ENCODE data around the gene GFPT1.

Gene GFPT1

DNA sequence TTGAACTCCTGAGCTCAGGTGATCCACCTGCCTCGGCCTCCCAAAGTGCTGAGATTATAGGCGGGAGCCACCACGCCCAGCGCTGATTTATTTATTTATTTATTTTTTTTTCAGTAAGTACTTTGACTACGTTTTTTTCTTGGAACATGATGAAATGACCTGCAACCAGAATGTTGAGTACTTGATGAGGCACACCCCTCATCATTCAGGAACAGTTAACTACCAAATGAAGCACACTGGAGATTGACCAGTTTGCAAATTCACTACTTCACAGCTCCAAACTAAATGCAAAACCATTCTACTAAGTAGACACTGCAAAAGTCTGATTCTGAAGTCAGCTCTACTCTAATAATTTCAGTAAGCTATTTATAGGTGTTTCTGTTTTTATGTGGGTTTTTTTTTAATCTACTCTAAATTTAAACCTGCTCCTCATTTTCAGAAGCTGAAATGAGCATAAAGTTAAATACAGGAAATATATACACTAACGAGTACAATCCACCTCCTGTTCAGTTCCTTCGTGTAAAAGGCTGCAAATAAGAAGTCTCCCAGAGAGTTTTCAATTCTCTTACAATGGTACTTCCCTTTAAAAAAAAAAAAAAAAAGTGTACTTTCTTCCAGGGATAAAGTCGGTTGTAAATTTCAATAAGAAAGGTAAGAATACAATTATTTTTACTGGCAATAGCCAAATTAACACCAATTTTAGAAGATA lies 1.4 kb downstream of the GFPT1 start:
- peak overlapping the region; percentile 78 for H3K4me3 ChIP-seq (ENCODE audit: low read length)
- TF ChIP-seq, protein P1, sequence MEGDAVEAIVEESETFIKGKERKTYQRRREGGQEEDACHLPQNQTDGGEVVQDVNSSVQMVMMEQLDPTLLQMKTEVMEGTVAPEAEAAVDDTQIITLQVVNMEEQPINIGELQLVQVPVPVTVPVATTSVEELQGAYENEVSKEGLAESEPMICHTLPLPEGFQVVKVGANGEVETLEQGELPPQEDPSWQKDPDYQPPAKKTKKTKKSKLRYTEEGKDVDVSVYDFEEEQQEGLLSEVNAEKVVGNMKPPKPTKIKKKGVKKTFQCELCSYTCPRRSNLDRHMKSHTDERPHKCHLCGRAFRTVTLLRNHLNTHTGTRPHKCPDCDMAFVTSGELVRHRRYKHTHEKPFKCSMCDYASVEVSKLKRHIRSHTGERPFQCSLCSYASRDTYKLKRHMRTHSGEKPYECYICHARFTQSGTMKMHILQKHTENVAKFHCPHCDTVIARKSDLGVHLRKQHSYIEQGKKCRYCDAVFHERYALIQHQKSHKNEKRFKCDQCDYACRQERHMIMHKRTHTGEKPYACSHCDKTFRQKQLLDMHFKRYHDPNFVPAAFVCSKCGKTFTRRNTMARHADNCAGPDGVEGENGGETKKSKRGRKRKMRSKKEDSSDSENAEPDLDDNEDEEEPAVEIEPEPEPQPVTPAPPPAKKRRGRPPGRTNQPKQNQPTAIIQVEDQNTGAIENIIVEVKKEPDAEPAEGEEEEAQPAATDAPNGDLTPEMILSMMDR (IDR thresholded peaks at IDR 0.05; ENCODE audit: insufficient read depth, low read depth, low read length, missing control alignments), result no peak
- peak; percentile 52 for DNase-seq (ENCODE audit: low read depth)

DNA sequence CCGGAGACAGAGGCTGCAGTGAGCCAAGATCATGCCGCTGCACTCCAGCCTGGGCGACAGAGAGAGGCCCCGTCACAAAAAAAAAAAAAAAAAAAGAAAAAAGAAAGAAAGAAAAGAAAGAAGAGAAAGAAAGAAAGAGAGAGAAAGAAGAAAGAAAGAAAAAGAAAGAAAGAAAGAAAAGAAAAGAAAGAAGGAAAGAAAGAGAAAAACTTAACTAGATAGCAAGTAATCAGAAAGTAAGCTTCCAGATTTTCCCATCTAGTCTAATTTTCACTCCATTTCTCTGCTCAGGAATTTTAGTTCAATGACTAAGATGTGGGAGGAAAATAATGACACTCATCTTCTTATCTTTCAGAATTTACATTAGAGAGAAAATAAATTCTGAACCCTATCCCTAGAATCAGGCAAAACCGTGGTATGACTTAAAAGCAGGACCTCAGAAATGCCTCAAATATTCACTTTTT lies 2.4 kb downstream of the GFPT1 start:
- DNase-seq (ENCODE audit: low read depth), result no peak
- H3K4me3 ChIP-seq (ENCODE audit: low read length), result no peak overlapping the region
- TF ChIP-seq, protein P1 (IDR thresholded peaks at IDR 0.05; ENCODE audit: insufficient read depth, low read depth, low read length, missing control alignments), result no peak

DNA sequence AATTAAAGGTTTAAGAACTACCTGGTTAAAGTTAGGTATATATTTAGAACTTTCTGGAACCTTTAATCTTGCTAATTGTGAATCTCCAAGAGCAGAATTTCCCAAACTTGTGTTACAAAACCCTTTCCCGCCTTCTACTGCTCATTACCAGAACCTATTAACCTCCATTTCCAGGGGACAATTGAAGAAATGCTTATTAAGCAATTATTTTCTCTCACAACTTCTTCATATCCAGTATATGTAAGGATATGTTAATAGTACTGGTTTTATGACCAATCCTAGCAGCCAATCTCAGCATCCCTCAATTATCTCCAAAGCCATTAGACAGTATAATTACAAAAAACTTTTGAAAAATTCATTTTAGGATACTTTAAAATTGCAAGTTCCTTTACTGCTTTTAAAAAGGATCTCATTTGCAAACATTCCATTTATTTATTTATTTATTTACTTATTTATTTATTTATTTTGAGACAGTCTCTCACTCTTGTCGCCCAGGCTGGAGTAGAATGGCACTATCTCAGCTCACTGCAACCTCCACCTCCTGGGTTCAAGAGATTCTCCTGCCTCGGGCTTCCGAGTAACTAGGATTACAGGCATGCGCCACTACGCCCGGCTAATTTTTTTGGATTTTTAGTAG lies 3.7 kb downstream of the GFPT1 start:
- DNase-seq (ENCODE audit: low read depth), result no peak
- H3K4me3 ChIP-seq (ENCODE audit: low read length), result no peak overlapping the region
- TF ChIP-seq, protein P1 (IDR thresholded peaks at IDR 0.05; ENCODE audit: insufficient read depth, low read depth, low read length, missing control alignments), result no peak

DNA sequence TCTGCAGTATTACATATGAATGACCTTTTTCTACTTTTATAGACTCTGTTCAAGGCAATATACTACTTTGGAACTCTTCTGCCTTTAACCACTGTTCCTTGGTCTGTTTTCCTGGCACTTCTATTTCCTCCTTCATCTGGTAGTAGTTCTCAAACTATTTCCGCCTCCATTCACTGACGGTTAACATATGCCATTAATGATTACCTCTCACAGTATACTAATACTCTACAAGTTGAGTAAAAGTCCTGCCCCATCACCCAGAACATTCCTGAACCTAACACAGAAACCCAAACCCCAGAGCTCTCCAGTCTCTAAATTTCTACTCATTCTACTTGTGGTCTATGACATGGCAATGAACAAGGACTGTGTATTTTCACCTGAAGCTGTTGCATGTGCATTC lies 4.5 kb downstream of the GFPT1 start:
- no peak overlapping the region for H3K4me3 ChIP-seq (ENCODE audit: low read length)
- DNase-seq (ENCODE audit: low read depth), result no peak
- TF ChIP-seq, protein P1 (IDR thresholded peaks at IDR 0.05; ENCODE audit: insufficient read depth, low read depth, low read length, missing control alignments), result no peak

DNA sequence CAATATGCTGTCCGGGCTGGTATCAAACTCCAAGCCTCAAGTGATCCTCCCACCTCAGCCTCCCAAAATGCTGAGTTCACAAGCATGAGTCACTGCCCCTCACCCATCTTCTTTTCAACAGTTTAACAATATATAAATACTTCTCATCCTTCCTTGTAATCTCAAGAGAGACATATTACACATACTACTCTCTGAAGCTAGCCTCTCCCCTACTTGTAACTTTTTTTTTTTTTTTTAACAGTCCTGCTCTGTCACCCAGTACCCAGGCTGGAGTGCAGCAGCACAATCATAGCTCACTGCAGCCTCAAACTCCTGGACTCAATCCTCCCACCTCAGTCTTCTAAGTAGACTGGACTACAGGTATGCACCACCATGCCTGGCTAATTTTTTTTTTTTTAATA lies 5.7 kb downstream of the GFPT1 start:
- H3K4me3 ChIP-seq (ENCODE audit: low read length), result no peak overlapping the region
- DNase-seq (ENCODE audit: low read depth), result no peak
- TF ChIP-seq, protein P1 (IDR thresholded peaks at IDR 0.05; ENCODE audit: insufficient read depth, low read depth, low read length, missing control alignments), result no peak

DNA sequence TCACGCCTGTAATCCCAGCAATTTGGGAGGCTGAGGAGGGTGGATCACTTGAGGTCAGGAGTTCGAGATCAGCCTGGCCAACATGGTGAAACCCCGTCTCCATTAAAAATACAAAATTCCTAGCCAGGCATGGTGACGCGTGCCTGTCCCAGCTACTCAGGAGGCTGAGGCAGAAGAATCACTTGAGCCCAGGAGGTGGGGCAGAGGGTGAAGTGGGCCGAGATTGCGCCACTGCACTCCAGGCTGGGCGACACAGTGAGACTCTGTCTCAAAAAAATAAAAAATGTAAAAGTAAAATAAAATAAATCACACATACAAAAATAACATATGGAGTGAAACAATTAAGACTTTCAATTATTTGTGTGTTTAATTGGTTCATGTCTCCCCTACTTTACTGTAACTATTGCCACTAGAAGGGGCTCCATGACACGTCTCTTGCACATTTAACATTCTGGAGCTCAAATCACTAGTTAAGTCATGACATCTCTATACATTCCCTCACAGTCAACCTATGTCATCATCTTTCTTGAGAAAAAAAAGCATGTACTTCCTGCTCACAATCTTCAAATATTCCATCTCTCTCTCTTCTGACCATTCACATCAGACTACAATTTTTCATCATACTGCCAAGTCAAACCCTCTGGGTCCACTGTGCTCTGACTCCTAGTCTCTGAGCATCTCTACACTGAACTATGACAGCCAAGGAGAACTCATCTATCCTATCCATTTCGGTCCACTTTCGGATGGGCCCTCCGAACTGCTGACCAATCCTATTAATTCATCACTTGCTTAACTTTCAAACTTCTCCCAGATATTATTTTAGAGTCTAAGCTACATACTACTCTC lies 6.7 kb downstream of the GFPT1 start:
- TF ChIP-seq, protein P1 (IDR thresholded peaks at IDR 0.05; ENCODE audit: insufficient read depth, low read depth, low read length, missing control alignments), result no peak
- no peak overlapping the region for H3K4me3 ChIP-seq (ENCODE audit: low read length)
- DNase-seq (ENCODE audit: low read depth), result no peak
